Smooth muscle cell (in vitro differentiated cells): ENCODE results near the gene CCIN. TPM values are rescaled to one million over a fixed set of nuclear protein-coding genes. Genes with fewer than 3 reads are reported as not detected.
A peak's percentile ranks its signal among the peaks of the same experiment; 100 is the strongest.

Experiments
- DNase-seq: peaks from one replicate; lab custom pipeline; 2025; ENCODE audit not compliant: unreplicated experiment; lab: John Stamatoyannopoulos, UW
- H2AFZ ChIP-seq: fragments of 200-600 bp; sonication (generic); 2 replicates; pipeline ENCODE4 v1.6.0; 2016; ENCODE audit warnings: antibody characterized with exemption, low read depth, mild to moderate bottlenecking
- H3F3A ChIP-seq: fragments of 200-600 bp; sonication (generic); 2 replicates; pipeline ENCODE4 v1.6.0; 2017; ENCODE audit warnings: antibody characterized with exemption, low read depth
- H3K27ac ChIP-seq: fragments of 200-600 bp; sonication (generic); 2 replicates; pipeline ENCODE4 v1.5.1; 2016; ENCODE audit warnings: low read depth, mild to moderate bottlenecking
- H3K27me3 ChIP-seq: fragments of 200-600 bp; sonication (generic); 2 replicates; pipeline ENCODE4 v1.6.1; 2016; ENCODE audit warnings: low read depth, mild to moderate bottlenecking
- H3K36me3 ChIP-seq: fragments of 200-600 bp; sonication (generic); 2 replicates; pipeline ENCODE4 v1.5.1; 2016; ENCODE audit warnings: low read depth
- H3K4me1 ChIP-seq: fragments of 200-600 bp; sonication (generic); 2 replicates; pipeline ENCODE4 v1.5.1; 2016; ENCODE audit warnings: low read depth
- H3K4me2 ChIP-seq: fragments of 200-600 bp; sonication (generic); 2 replicates; pipeline ENCODE4 v1.6.0; 2016; ENCODE audit warnings: mild to moderate bottlenecking
- H3K4me3 ChIP-seq: fragments of 200-600 bp; sonication (generic); 2 replicates; pipeline ENCODE4 v1.5.1; 2016; ENCODE audit warnings: mild to moderate bottlenecking
- H3K79me2 ChIP-seq: fragments of 200-600 bp; sonication (generic); 2 replicates; pipeline ENCODE4 v1.6.0; 2016; ENCODE audit warnings: low read depth, mild to moderate bottlenecking
- H3K9ac ChIP-seq: fragments of 200-600 bp; sonication (generic); 2 replicates; pipeline ENCODE4 v1.6.0; 2016; ENCODE audit warnings: low read depth
- H3K9me3 ChIP-seq: fragments of 200-600 bp; sonication (generic); replicated peaks from 2 replicates; pipeline ENCODE4 v1.5.1; 2016; ENCODE audit warnings: low read depth
- H4K20me1 ChIP-seq: fragments of 200-600 bp; sonication (generic); 2 replicates; pipeline ENCODE4 v1.6.0; 2016; ENCODE audit warnings: low read depth
- WGBS: methylation state at CpG from one replicate; pipeline ENCODE4 v1.1.7; 2016; ENCODE audit warnings: low lambda C conversion rate; 5-methylcytosine and 5-hydroxymethylcytosine counted together
- polyA plus RNA-seq: library from polyadenylated mRNA; unstranded; fragments of >200 nt; fragmentation: Nextera tagmentation; extraction: Ambion mirVana; gene quantifications from 2 replicates; pipeline ENCODE4 v1.2.1, GENCODE V29; 2016
- total RNA-seq: library from RNA; depleted of rRNA; stranded (reverse); fragments of >200 nt; gene quantifications from 2 replicates; pipeline ENCODE4 v1.2.3, GENCODE V29; 2014
- TF ChIP-seq, protein P1 (sequence below): fragments of 200-600 bp; sonication (generic); IDR thresholded peaks from 2 replicates; pipeline ENCODE4 v1.5.1; 2017; ENCODE audit warnings: borderline replicate concordance, mild to moderate bottlenecking, antibody characterized with exemption; ENCODE audit not compliant: insufficient read depth, poor library complexity, severe bottlenecking

Gene CCIN
- total and polyA plus RNA-seq, 2 experiments from 2014 or later, result 0.31 to 1.3 TPM

DNA sequence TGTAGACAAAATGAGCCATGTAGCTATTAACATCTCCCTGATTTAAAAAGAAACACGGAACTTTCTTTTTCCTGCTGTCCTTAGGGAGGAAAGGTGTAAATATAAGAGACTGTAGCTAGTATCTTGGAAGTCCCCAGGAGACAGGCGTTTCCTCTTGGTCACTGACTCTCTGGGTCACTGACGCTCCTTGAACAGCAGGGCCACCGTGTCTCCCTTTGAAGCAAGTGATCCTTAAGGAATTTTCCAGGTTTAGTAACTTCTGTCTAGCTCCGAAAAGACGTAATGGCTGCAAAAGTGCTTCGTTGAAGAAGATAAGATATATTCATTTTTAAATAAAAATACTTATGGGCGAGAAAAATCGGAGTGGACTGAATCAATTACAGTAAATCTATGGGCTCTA is 20.8 kb downstream of the CCIN start:
- H3K27me3 ChIP-seq, result no peaks in the 10 kb centered on the region
- H3K9ac ChIP-seq, result peak overlapping the region; percentile 97
- peak overlapping the region; percentile 100 for H3K4me2 ChIP-seq
- H3K36me3 ChIP-seq, result no peaks in the 10 kb centered on the region
- peak overlapping the region; percentile 93 for H3K27ac ChIP-seq
- H2AFZ ChIP-seq, result peak overlapping the region; percentile 82
- DNase-seq, result no peak
- H3K4me3 ChIP-seq, result peak overlapping the region; percentile 98
- H3K9me3 ChIP-seq, result no peaks in the 10 kb centered on the region
- H3F3A ChIP-seq, result peaks cover 4% of the 10 kb centered on the region
- H3K4me1 ChIP-seq, result peaks cover 25% of the 10 kb centered on the region
- WGBS, result 19% methylated on average over 9 of the region's 9 CpGs
- H4K20me1 ChIP-seq, result peaks cover 42% of the 10 kb centered on the region
- TF ChIP-seq, protein P1, sequence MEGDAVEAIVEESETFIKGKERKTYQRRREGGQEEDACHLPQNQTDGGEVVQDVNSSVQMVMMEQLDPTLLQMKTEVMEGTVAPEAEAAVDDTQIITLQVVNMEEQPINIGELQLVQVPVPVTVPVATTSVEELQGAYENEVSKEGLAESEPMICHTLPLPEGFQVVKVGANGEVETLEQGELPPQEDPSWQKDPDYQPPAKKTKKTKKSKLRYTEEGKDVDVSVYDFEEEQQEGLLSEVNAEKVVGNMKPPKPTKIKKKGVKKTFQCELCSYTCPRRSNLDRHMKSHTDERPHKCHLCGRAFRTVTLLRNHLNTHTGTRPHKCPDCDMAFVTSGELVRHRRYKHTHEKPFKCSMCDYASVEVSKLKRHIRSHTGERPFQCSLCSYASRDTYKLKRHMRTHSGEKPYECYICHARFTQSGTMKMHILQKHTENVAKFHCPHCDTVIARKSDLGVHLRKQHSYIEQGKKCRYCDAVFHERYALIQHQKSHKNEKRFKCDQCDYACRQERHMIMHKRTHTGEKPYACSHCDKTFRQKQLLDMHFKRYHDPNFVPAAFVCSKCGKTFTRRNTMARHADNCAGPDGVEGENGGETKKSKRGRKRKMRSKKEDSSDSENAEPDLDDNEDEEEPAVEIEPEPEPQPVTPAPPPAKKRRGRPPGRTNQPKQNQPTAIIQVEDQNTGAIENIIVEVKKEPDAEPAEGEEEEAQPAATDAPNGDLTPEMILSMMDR, result no peak
- peaks cover 42% of the 10 kb centered on the region for H3K79me2 ChIP-seq

DNA sequence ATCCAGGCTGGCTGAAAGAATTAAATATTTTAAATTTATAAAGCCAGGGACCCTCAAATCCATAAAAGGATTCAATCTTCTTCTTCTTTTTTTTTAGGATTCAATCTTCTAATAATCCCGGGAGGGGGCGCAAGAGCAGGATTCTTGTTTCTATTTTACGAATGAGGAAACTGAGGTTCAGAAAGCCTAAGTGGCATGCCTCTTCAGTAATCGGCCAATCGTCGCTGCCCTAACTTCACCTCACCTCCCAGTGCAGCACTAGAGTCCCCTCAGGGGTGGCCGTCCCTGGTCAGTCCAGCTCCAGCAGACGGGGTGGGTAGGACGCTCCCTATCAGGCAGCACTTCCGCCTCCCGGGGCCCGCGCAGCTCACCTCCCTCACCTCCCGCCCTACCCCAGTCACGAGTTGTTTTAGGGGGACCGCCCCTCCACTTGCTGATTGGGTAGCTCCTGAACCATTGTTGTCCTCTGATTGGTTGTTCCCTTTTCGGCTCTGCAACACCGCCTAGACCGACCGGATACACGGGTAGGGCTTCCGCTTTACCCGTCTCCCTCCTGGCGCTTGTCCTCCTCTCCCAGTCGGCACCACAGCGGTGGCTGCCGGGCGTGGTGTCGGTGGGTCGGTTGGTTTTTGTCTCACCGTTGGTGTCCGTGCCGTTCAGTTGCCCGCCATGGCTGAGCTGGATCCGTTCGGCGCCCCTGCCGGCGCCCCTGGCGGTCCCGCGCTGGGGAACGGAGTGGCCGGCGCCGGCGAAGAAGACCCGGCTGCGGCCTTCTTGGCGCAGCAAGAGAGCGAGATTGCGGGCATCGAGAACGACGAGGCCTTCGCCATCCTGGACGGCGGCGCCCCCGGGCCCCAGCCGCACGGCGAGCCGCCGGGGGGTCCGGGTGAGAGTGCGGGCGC is 21.5 kb downstream of the CCIN start, which contains the start of gene CLTA:
Gene CLTA, plus strand, starts transcription at position 534 of the 902 bp plus-strand sequence. Its CDS starts 136 bp downstream, at position 670.
- Histone ChIP-seq H3K27me3 (no peaks in the 10 kb centered on the region), H3K4me2 (peak within 1 kb of the TSS; percentile 100), H3K27ac (peak within 1 kb of the TSS; percentile 93), H3K4me1 (peaks cover 25% of the 10 kb centered on the region), H3K79me2 (peaks cover 49% of the 10 kb centered on the region), H3F3A (peaks cover 4% of the 10 kb centered on the region), H2AFZ (peak within 1 kb of the TSS; percentile 82), H4K20me1 (peaks cover 48% of the 10 kb centered on the region), H3K9me3 (no peaks in the 10 kb centered on the region), H3K4me3 (peak within 1 kb of the TSS; percentile 98), H3K9ac (peak within 1 kb of the TSS; percentile 97), H3K36me3 (no peaks in the 10 kb centered on the region)
- TF ChIP-seq, protein P1, result peak; percentile 55
- peak; percentile 79 for DNase-seq
- WGBS, result under 1% methylated on average over 67 of the region's 68 CpGs

DNA sequence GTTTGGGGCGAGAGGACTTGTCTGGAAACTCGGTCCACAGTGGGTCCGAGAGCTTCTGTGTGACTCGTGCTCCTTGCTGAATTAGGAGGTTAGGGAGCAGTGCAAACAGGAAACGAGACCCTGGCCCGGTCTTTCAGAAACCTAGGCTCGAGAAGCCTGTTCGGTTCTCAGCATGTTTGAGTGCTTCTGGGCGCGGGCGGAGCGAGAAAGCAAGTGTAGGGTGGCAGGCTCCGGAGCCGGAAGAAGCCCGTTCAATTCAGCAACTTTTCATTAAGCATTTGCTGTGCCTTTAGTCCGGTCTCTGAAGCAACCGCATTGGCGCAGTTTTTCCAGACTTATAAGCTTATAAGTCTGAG is 22.1 kb downstream of the CCIN start:
- Histone ChIP-seq H2AFZ (peak overlapping the region; percentile 44), H3F3A (peaks cover 4% of the 10 kb centered on the region), H3K27me3 (no peaks in the 10 kb centered on the region), H3K4me2 (peak overlapping the region; percentile 100), H3K9me3 (no peaks in the 10 kb centered on the region), H3K79me2 (peaks cover 55% of the 10 kb centered on the region), H3K27ac (peak overlapping the region; percentile 93), H3K4me1 (peaks cover 25% of the 10 kb centered on the region), H3K36me3 (no peaks in the 10 kb centered on the region), H3K4me3 (peak overlapping the region; percentile 98), H4K20me1 (peaks cover 55% of the 10 kb centered on the region), H3K9ac (peak overlapping the region; percentile 97)
- TF ChIP-seq, protein P1, result no peak
- no peak for DNase-seq
- under 1% methylated on average over 18 of the region's 18 CpGs for WGBS
